Uterus (tissue), 4 donors: ENCODE measurements around the gene GALNT9. TPM values are rescaled to one million over a fixed set of nuclear protein-coding genes. Genes with fewer than 3 reads are reported as not detected.

Source experiments
- DNase-seq, 2 donors: peaks; one replicate each; pipeline ENCODE4 v3.0.0-alpha.2; 2019 to 2020
- H3K27ac ChIP-seq, 2 donors: fragments of 200-600 bp; sonication (generic); 1 replicate in 1 of 2; 2 replicates in 1 of 2; pipeline ENCODE4 v1.5.1; 2016 to 2018
- H3K27me3 ChIP-seq, 2 donors: fragments of 200-600 bp; sonication (generic); one replicate each; pipeline ENCODE4 v1.5.1; 2018 to 2019; ENCODE audit warnings: control low read depth in 1 of 2
- H3K36me3 ChIP-seq, 2 donors: fragments of 200-600 bp; sonication (generic); one replicate each; pipeline ENCODE4 v1.5.1; 2019; ENCODE audit warnings: control low read depth in 1 of 2
- H3K4me1 ChIP-seq, 2 donors: fragments of 200-600 bp; sonication (generic); one replicate each; pipeline ENCODE4 v1.5.1; 2018 to 2019; ENCODE audit warnings: control low read depth in 1 of 2
- H3K4me3 ChIP-seq, 2 donors: fragments of 200-600 bp; sonication (generic); 1 replicate in 1 of 2; 2 replicates in 1 of 2; pipeline ENCODE4 v1.5.1; 2018 to 2019; ENCODE audit warnings: mild to moderate bottlenecking in 1 of 2
- H3K9me3 ChIP-seq, 2 donors: fragments of 200-600 bp; sonication (generic); one replicate each; pipeline ENCODE4 v1.5.1; 2019; ENCODE audit warnings: control low read depth in 1 of 2
- POLR2A ChIP-seq, 2 donors: fragments of 450-650 bp; IDR thresholded peaks; one replicate each; pipeline ENCODE4 v1.6.1; 2016; ENCODE audit warnings: antibody characterized with exemption in 2 of 2, mild to moderate bottlenecking in 1 of 2, moderate library complexity in 1 of 2
- intact Hi-C: fragments of 100-400 bp; cut with DNase I; formaldehyde crosslinking; loops from one replicate; pipeline ENCODE4 v1.15.1; 2023; ENCODE audit warnings: low total_unique reads
- total RNA-seq, 4 donors: library from RNA; depleted of rRNA in 3 of 4; stranded (reverse); fragments of >200 nt in 3 of 4; gene quantifications; one replicate each; pipeline versions ENCODE4 v1.1.0 to v1.2.4, GENCODE V29; 2014 to 2023
- TF ChIP-seq, protein P1 (sequence below), 4 experiments: fragments of 200-600 bp in 2 of 4; fragments of 450-650 bp in 2 of 4; sonication (generic) in 2 of 4; IDR thresholded peaks; one replicate each; pipeline ENCODE4 v1.5.1; 2016 to 2019; ENCODE audit warnings: antibody characterized with exemption in 4 of 4, mild to moderate bottlenecking in 2 of 4, moderate library complexity in 1 of 4
- donor health status: DM: yes; HTN: yes; CAD: no.

GALNT9 gene
- total RNA-seq, 4 donors from 2014 or later = 1.5 to 4.3 TPM; not detected in 2

DNA sequence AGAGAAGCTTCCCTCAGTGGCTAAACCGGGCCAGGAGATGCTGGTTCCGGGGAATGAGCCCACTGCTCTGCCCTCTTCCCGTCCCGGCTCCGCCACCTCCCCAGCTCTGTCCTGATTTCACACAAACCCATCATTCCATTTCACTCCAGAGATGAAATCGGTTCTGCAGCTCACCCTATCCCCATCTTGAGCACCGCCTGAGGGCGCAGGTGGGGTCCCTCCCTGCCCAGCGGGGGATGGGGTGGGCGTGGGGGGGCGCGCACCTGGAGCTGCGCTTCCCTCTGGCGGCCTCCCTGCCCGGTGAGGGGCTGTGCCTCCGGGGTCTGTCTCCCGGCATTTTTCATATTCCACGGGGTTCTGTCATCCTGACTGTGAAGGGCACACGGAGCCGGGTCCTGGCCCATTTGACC lies 140.5 kb downstream of the GALNT9 start:
- DNase-seq = no peak
- Histone ChIP-seq H3K27me3 (no peaks in the 10 kb centered on the region), H3K4me1 (peaks cover 0 to 15% of the 10 kb centered on the region in 2 donors), H3K9me3 (no peaks in the 10 kb centered on the region), H3K36me3 (no peaks in the 10 kb centered on the region), H3K4me3 (peak overlapping the region; percentile 44 to 46), H3K27ac (peak overlapping the region; percentile 54 to 70)
- intact Hi-C loops = no loop called here
- no peak for TF ChIP-seq POLR2A (IDR thresholded peaks at IDR 0.05)
- TF ChIP-seq, protein P1, sequence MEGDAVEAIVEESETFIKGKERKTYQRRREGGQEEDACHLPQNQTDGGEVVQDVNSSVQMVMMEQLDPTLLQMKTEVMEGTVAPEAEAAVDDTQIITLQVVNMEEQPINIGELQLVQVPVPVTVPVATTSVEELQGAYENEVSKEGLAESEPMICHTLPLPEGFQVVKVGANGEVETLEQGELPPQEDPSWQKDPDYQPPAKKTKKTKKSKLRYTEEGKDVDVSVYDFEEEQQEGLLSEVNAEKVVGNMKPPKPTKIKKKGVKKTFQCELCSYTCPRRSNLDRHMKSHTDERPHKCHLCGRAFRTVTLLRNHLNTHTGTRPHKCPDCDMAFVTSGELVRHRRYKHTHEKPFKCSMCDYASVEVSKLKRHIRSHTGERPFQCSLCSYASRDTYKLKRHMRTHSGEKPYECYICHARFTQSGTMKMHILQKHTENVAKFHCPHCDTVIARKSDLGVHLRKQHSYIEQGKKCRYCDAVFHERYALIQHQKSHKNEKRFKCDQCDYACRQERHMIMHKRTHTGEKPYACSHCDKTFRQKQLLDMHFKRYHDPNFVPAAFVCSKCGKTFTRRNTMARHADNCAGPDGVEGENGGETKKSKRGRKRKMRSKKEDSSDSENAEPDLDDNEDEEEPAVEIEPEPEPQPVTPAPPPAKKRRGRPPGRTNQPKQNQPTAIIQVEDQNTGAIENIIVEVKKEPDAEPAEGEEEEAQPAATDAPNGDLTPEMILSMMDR (IDR thresholded peaks at IDR 0.05) = no peak

DNA sequence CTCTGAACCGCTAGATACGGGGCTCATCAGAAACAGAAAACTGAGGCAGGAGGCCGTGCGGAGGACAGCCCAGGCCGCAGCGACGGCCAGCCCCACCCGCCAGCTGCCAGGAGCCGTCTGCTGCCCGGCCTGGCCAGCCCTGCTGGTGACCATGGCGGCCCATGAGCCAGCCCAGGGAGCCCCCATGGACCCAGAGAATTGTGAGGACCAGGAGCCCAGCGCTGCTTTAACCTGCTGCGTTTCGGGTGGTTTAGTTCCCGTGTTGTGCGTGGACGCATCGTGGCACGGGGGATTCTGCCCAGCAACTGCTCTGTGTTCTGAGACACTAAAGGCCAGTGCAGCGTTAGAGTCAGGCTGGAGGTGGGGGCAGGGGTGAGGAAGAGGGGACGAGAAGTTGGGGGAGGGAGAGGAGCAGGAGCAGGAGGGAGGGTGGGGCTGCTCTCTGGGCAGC lies 140.9 kb downstream of the GALNT9 start:
- H3K27ac ChIP-seq = no peak overlapping the region
- peaks cover 0 to 15% of the 10 kb centered on the region in 2 donors for H3K4me1 ChIP-seq
- H3K9me3 ChIP-seq = no peaks in the 10 kb centered on the region
- H3K4me3 ChIP-seq = no peak overlapping the region
- DNase-seq = no peak
- H3K36me3 ChIP-seq = no peaks in the 10 kb centered on the region
- H3K27me3 ChIP-seq = no peaks in the 10 kb centered on the region
- intact Hi-C loops = no loop called here
- TF ChIP-seq POLR2A (IDR thresholded peaks at IDR 0.05) = no peak
- TF ChIP-seq, protein P1 (IDR thresholded peaks at IDR 0.05) = no peak

DNA sequence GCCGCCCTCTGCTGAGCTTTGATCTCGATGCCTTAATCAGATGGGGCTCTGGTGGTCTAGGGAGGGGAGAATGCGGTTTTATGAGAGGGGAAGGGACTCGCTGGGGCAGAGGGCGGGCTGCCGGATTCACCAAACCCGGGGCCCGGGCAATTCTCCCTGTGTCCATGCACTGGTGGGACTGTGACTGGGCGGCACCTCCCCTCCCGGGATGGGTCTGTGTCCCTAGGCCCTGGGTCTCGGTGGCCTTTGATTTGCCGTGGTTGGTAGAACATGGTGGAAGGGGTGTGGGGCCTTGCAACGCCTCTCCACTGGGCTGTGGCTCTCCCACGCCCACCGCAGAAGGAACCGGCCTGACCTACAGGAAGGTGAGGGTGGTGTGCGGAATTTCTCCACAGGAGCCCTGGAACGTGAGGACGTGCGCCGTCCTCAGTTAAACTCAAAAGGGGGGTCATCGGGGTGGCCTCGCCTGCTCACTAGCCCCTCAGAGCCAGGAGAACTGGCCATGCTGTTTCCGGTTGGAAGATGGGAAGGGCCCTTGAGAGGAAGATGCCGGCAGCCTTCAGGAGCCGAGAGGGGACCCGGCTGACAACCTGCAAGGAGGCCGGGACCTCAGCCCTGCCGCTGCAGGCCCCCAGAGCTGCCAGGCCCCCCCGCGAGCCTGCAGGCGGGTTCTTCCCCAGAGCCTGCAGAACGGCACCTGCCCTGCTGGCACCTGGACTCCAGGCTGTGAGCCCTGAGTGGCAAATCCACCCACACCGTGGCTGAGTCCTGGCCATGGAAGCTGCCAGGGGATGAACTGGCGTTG lies 141.5 kb downstream of the GALNT9 start:
- peaks cover 0 to 15% of the 10 kb centered on the region in 2 donors for H3K4me1 ChIP-seq
- intact Hi-C loops = no loop called here
- no peaks in the 10 kb centered on the region for H3K27me3 ChIP-seq
- no peaks in the 10 kb centered on the region for H3K9me3 ChIP-seq
- no peak overlapping the region for H3K4me3 ChIP-seq
- TF ChIP-seq, protein P1 (IDR thresholded peaks at IDR 0.05) = no peak
- no peak for TF ChIP-seq POLR2A (IDR thresholded peaks at IDR 0.05)
- DNase-seq = no peak
- H3K36me3 ChIP-seq = no peaks in the 10 kb centered on the region
- H3K27ac ChIP-seq = no peak overlapping the region

DNA sequence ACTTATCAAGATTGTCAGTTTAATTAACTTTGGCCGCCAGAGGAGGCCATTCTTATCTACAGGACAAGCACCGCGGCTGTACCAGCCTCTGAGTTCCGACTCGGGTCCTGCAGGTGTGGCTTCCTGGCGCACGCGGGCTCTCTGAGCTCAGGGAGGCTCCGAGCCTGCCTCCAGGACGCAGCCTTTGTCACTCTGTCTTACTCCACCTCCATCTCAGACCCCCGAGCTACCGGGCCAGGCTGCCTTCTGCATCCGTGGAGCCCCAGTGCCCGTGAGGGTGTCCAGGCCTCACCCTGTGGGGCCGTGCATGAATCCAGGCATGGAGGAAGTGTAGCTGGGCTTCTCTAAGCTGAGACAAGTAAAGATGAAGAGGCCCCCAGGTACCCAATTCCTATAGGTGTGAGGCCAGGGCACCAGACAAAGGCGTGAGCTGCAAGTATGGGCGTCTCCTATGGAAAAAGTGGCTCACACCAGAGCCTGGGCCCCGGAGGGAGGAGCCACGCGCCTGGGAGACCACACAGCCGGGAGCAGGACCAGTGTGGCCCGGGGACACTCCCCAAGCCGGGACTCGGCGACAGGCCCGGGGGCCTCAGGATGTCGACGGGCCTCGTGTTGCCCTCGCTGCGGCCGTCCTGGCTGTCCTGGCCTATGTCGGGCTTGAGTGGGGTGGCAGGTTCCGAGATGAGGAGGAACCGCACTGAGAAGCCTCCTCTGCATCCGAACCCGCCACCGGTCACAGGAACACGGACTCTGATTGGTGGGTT lies 142.3 kb downstream of the GALNT9 start:
- no peak for DNase-seq
- H3K36me3 ChIP-seq = no peaks in the 10 kb centered on the region
- H3K4me3 ChIP-seq = no peak overlapping the region
- H3K4me1 ChIP-seq = peaks cover 0 to 15% of the 10 kb centered on the region in 2 donors
- no peaks in the 10 kb centered on the region for H3K9me3 ChIP-seq
- no peak overlapping the region for H3K27ac ChIP-seq
- no peaks in the 10 kb centered on the region for H3K27me3 ChIP-seq
- no peak for TF ChIP-seq POLR2A (IDR thresholded peaks at IDR 0.05)
- TF ChIP-seq, protein P1 (IDR thresholded peaks at IDR 0.05) = no peak
- intact Hi-C loops = no loop called here
